ENCODE results near the gene CCDC188. TPM values are rescaled to one million over a fixed set of nuclear protein-coding genes. Genes with fewer than 3 reads are reported as not detected.

The CCDC188 gene
- total and polyA plus RNA-seq, 4 donors, result 0.63 to 4.0 (median 1.4) TPM

GRCh38 chr22:20187777-20188566 lies 37.1 kb upstream of the CCDC188 start:
- Histone ChIP-seq H3K36me3 (ENCODE audit: control insufficient read depth in 4 of 4, insufficient read depth in 4 of 4, low read length in 4 of 4) (no peaks in the 10 kb centered on the region), H3K4me1 (ENCODE audit: control insufficient read depth in 5 of 5, insufficient read depth in 5 of 5, low read length in 5 of 5) (no peaks in the 10 kb centered on the region), H3K27ac (ENCODE audit: low read depth in 1 of 2, low read length in 1 of 2) (no peak overlapping the region), H3K27me3 (ENCODE audit: control insufficient read depth in 3 of 3, insufficient read depth in 3 of 3, low read length in 2 of 3) (no peaks in the 10 kb centered on the region), H3K4me3 (no peak overlapping the region), H3K9me3 (ENCODE audit: control insufficient read depth in 4 of 4, insufficient read depth in 3 of 4, low read length in 3 of 4) (no peaks in the 10 kb centered on the region), H3K9ac (ENCODE audit: insufficient read depth in 1 of 2, low read length in 2 of 2) (no peak overlapping the region)
- ATAC-seq (ENCODE audit: insufficient read depth, low FRiP score), result no peak
- DNase-seq, result no peak
- TF ChIP-seq, protein P1, sequence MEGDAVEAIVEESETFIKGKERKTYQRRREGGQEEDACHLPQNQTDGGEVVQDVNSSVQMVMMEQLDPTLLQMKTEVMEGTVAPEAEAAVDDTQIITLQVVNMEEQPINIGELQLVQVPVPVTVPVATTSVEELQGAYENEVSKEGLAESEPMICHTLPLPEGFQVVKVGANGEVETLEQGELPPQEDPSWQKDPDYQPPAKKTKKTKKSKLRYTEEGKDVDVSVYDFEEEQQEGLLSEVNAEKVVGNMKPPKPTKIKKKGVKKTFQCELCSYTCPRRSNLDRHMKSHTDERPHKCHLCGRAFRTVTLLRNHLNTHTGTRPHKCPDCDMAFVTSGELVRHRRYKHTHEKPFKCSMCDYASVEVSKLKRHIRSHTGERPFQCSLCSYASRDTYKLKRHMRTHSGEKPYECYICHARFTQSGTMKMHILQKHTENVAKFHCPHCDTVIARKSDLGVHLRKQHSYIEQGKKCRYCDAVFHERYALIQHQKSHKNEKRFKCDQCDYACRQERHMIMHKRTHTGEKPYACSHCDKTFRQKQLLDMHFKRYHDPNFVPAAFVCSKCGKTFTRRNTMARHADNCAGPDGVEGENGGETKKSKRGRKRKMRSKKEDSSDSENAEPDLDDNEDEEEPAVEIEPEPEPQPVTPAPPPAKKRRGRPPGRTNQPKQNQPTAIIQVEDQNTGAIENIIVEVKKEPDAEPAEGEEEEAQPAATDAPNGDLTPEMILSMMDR (IDR thresholded peaks at IDR 0.05; ENCODE audit: control extremely low read depth, extremely low read depth), result no peak
- 95% methylated on average over 12 of the region's 12 CpGs for WGBS, 2 donors

GRCh38 chr22:20186871-20187546 lies 36.2 kb upstream of the CCDC188 start:
- H3K9me3 ChIP-seq (ENCODE audit: control insufficient read depth in 4 of 4, insufficient read depth in 3 of 4, low read length in 3 of 4), result no peaks in the 10 kb centered on the region
- H3K4me1 ChIP-seq (ENCODE audit: control insufficient read depth in 5 of 5, insufficient read depth in 5 of 5, low read length in 5 of 5), result no peaks in the 10 kb centered on the region
- H3K36me3 ChIP-seq (ENCODE audit: control insufficient read depth in 4 of 4, insufficient read depth in 4 of 4, low read length in 4 of 4), result no peaks in the 10 kb centered on the region
- no peaks in the 10 kb centered on the region for H3K27me3 ChIP-seq (ENCODE audit: control insufficient read depth in 3 of 3, insufficient read depth in 3 of 3, low read length in 2 of 3)
- no peak overlapping the region for H3K9ac ChIP-seq (ENCODE audit: insufficient read depth in 1 of 2, low read length in 2 of 2)
- ATAC-seq (ENCODE audit: insufficient read depth, low FRiP score) (no peak), DNase-seq (no peak)
- no peak overlapping the region for H3K4me3 ChIP-seq
- no peak overlapping the region for H3K27ac ChIP-seq (ENCODE audit: low read depth in 1 of 2, low read length in 1 of 2)
- TF ChIP-seq, protein P1 (IDR thresholded peaks at IDR 0.05; ENCODE audit: control extremely low read depth, extremely low read depth), result no peak
- 74 to 75% methylated on average over 14 of the region's 14 CpGs for WGBS, 2 donors

- TF ChIP-seq, protein P1 (IDR thresholded peaks at IDR 0.05; ENCODE audit: control extremely low read depth, extremely low read depth), result no peak
- Histone ChIP-seq H3K9me3 (ENCODE audit: control insufficient read depth in 4 of 4, insufficient read depth in 3 of 4, low read length in 3 of 4) (no peaks in the 10 kb centered on the region), H3K27ac (ENCODE audit: low read depth in 1 of 2, low read length in 1 of 2) (no peak overlapping the region), H3K27me3 (ENCODE audit: control insufficient read depth in 3 of 3, insufficient read depth in 3 of 3, low read length in 2 of 3) (no peaks in the 10 kb centered on the region), H3K4me1 (ENCODE audit: control insufficient read depth in 5 of 5, insufficient read depth in 5 of 5, low read length in 5 of 5) (no peaks in the 10 kb centered on the region), H3K9ac (ENCODE audit: insufficient read depth in 1 of 2, low read length in 2 of 2) (no peak overlapping the region), H3K36me3 (ENCODE audit: control insufficient read depth in 4 of 4, insufficient read depth in 4 of 4, low read length in 4 of 4) (no peaks in the 10 kb centered on the region), H3K4me3 (no peak overlapping the region)
- DNase-seq (peak in 1 of 3 donors; percentile 8), ATAC-seq (ENCODE audit: insufficient read depth, low FRiP score) (no peak)
- WGBS, 2 donors, result 74 to 75% methylated on average over 10 of the region's 10 CpGs
Measured at GRCh38 chr22:20186183-20186870, 35.5 kb upstream of the CCDC188 start.
